Breast epithelium (tissue), 4 donors: ENCODE measurements around the gene KATNIP. TPM values are rescaled to one million over a fixed set of nuclear protein-coding genes. Genes with fewer than 3 reads are reported as not detected.
"Not testable (repeated sequence)": the region's sequence is repeated elsewhere in the genome, so short reads cannot be mapped to it uniquely, and the experiment has no call there.

ENCODE experiments used
- DNase-seq, 2 donors: peaks; one replicate each; pipeline ENCODE4 v3.0.0-alpha.2; 2019; ENCODE audit warnings: low spot score in 2 of 2
- H3K27ac ChIP-seq, 2 donors: fragments of 200-600 bp; sonication (generic) in 1 of 2; one replicate each; pipeline ENCODE4 v1.5.1; 2016 to 2019; ENCODE audit warnings: mild to moderate bottlenecking in 1 of 2
- H3K27me3 ChIP-seq, 2 donors: fragments of 200-600 bp; sonication (generic) in 1 of 2; one replicate each; pipeline versions ENCODE4 v1.5.1 to v1.6.0; 2017 to 2019; ENCODE audit warnings: control low read depth in 1 of 2, mild to moderate bottlenecking in 1 of 2
- H3K36me3 ChIP-seq: fragments of 200-600 bp; one replicate; pipeline ENCODE4 v1.5.1; 2019
- H3K4me1 ChIP-seq, 2 donors: fragments of 200-600 bp; sonication (generic); one replicate each; pipeline ENCODE4 v1.5.1; 2016 to 2019; ENCODE audit warnings: control low read depth in 1 of 2
- H3K4me3 ChIP-seq, 3 donors: fragments of 200-600 bp; sonication (generic); 1 replicate in 2 of 3; 2 replicates in 1 of 3; pipeline ENCODE4 v1.5.1; 2016 to 2019; ENCODE audit warnings: mild to moderate bottlenecking in 3 of 3, moderate library complexity in 2 of 3
- H3K9me3 ChIP-seq, 2 donors: fragments of 200-600 bp; sonication (generic) in 1 of 2; one replicate each; pipeline ENCODE4 v1.5.1; 2016 to 2019; ENCODE audit warnings: control low read depth in 1 of 2
- CTCF ChIP-seq, 3 donors: fragments of 450-650 bp; IDR thresholded peaks; one replicate each; pipeline ENCODE4 v1.5.1; 2016 to 2017; ENCODE audit warnings: antibody characterized with exemption in 3 of 3, mild to moderate bottlenecking in 3 of 3, moderate library complexity in 3 of 3
- POLR2A ChIP-seq: fragments of 450-650 bp; IDR thresholded peaks from one replicate; pipeline ENCODE4 v1.6.1; 2016; ENCODE audit warnings: antibody characterized with exemption, mild to moderate bottlenecking, moderate library complexity
- POLR2AphosphoS5 ChIP-seq, 3 donors: sonication (generic); formaldehyde crosslinking; IDR thresholded peaks; one replicate each; pipeline ENCODE4 v1.6.1; 2017; ENCODE audit warnings: antibody characterized with exemption in 3 of 3
- intact Hi-C: fragments of 100-400 bp; cut with DNase I; formaldehyde crosslinking; loops from one replicate; pipeline ENCODE4 v1.15.1; 2023; ENCODE audit warnings: low total_unique reads
- total RNA-seq, 3 donors: library from RNA; depleted of rRNA; stranded (reverse); fragments of >200 nt; gene quantifications; one replicate each; pipeline ENCODE4 v1.1.0, GENCODE V29; 2016

The KATNIP gene
- total RNA-seq, 3 donors from 2014 or later: 14.4 to 46.9 (median 31.6) TPM

- Histone ChIP-seq H3K36me3 (no peaks in the 10 kb centered on the region), H3K4me3 (no peak overlapping the region), H3K27me3 (no peaks in the 10 kb centered on the region), H3K27ac (no peak overlapping the region), H3K9me3 (no peaks in the 10 kb centered on the region), H3K4me1 (no peaks in the 10 kb centered on the region)
- TF ChIP-seq POLR2AphosphoS5 (IDR thresholded peaks at IDR 0.05): no peak
- no peak for TF ChIP-seq CTCF (IDR thresholded peaks at IDR 0.05)
- intact Hi-C loops: no loop called here
- DNase-seq: no peak
Observed at GRCh38 chr16:27564224-27564623, 14.3 kb downstream of the KATNIP start.

GRCh38 chr16:27566417-27566816, 16.5 kb downstream of the KATNIP start:
- no peak overlapping the region for H3K27ac ChIP-seq
- H3K9me3 ChIP-seq: no peaks in the 10 kb centered on the region
- TF ChIP-seq POLR2A: no peak
- no peak for TF ChIP-seq POLR2AphosphoS5 (IDR thresholded peaks at IDR 0.05)
- no peak for TF ChIP-seq CTCF (IDR thresholded peaks at IDR 0.05)
- H3K4me1 ChIP-seq: no peaks in the 10 kb centered on the region
- H3K27me3 ChIP-seq: no peaks in the 10 kb centered on the region
- no peaks in the 10 kb centered on the region for H3K36me3 ChIP-seq
- no peak for DNase-seq
- intact Hi-C loops: loop anchor here (5.0 kb wide), 1 partner anchor 1829 kb away; no protein-coding TSS in a partner anchor
- no peak overlapping the region for H3K4me3 ChIP-seq

- intact Hi-C loops: loop anchor here (5.0 kb wide), 1 partner anchor 1831 kb away; no protein-coding TSS in a partner anchor
- no peaks in the 10 kb centered on the region for H3K4me1 ChIP-seq
- no peak overlapping the region for H3K4me3 ChIP-seq
- no peaks in the 10 kb centered on the region for H3K9me3 ChIP-seq
- no peak overlapping the region for H3K27ac ChIP-seq
- no peak for DNase-seq
- TF ChIP-seq POLR2AphosphoS5 (IDR thresholded peaks at IDR 0.05): no peak
- no peak for TF ChIP-seq POLR2A
- no peak for TF ChIP-seq CTCF (IDR thresholded peaks at IDR 0.05)
- no peaks in the 10 kb centered on the region for H3K27me3 ChIP-seq
- no peaks in the 10 kb centered on the region for H3K36me3 ChIP-seq
Observed at GRCh38 chr16:27568077-27568476, 18.1 kb downstream of the KATNIP start.

- H3K4me1 ChIP-seq, H3K9me3 ChIP-seq, intact Hi-C loops, H3K4me3 ChIP-seq, H3K36me3 ChIP-seq, H3K27ac ChIP-seq, DNase-seq, H3K27me3 ChIP-seq: not testable (repeated sequence)
Observed at GRCh38 chr16:27570986-27571385, 21.0 kb downstream of the KATNIP start.

- no peak for DNase-seq
- no peaks in the 10 kb centered on the region for H3K36me3 ChIP-seq
- TF ChIP-seq POLR2AphosphoS5 (IDR thresholded peaks at IDR 0.05): no peak
- TF ChIP-seq CTCF (IDR thresholded peaks at IDR 0.05): no peak
- no peak for TF ChIP-seq POLR2A
- H3K4me3 ChIP-seq: no peak overlapping the region
- no peaks in the 10 kb centered on the region for H3K27me3 ChIP-seq
- intact Hi-C loops: no loop called here
- no peaks in the 10 kb centered on the region for H3K9me3 ChIP-seq
- no peaks in the 10 kb centered on the region for H3K4me1 ChIP-seq
- no peak overlapping the region for H3K27ac ChIP-seq
Observed at GRCh38 chr16:27571433-27572326, 21.7 kb downstream of the KATNIP start.
